ENCODE results near the gene NCK2. TPM values are rescaled to one million over a fixed set of nuclear protein-coding genes. Genes with fewer than 3 reads are reported as not detected.
"Not testable (repeated sequence)": the region's sequence is repeated elsewhere in the genome, so short reads cannot be mapped to it uniquely, and the experiment has no call there.

The NCK2 gene
- total RNA-seq, 1 experiment from 2014 or later: 75.4 TPM

DNA sequence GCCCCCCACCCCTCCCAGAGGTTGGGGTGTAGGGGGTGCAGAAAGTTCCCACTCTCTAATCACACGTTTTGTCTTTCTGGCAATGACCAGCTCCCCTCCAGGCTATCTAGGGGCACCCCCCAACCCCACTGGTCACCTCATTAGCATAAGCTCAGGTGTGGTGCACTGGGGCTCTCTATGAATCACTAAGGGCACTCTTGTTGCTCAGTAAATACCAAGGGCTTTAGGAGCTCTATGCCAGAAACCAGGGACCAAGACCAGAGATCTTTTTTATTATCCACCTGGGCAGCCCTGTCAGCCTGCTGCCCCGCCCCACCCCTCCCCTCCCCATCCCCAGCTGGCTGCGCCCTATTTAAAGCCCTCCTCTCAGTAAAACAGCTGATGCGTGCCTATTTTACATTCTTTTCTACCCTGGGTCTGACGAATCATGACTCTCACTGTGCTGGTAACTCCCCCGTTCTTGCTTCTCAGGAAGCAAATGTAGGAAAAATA lies 24.3 kb downstream of the NCK2 start:
- DNase-seq (ENCODE audit: low spot score): no peak
- Mint-ChIP-seq H3K27me3 (ENCODE audit: low read depth) (no peaks in the 10 kb centered on the region), H3K4me1 (peaks cover 75% of the 10 kb centered on the region), H3K27ac (0 out of 2 replicates have a peak overlapping the region, but pooled peaks have one; percentile 62), H3K4me3 (no peak overlapping the region), H3K9me3 (no peaks in the 10 kb centered on the region), H3K36me3 (0 out of 2 replicates have a peak, but pooled peaks cover 3% of the 10 kb centered on the region)
- TF ChIP-seq HMGA2 (CRISPR knock-in tag; IDR thresholded peaks at IDR 0.05): no peak
- no peak for TF ChIP-seq ZNF317 (CRISPR knock-in tag; IDR thresholded peaks at IDR 0.05; ENCODE audit: borderline replicate concordance, low read depth)
- TF ChIP-seq SP1 (CRISPR knock-in tag; conservative IDR thresholded peaks at IDR 0.05): no peak
- TF ChIP-seq, protein P1, sequence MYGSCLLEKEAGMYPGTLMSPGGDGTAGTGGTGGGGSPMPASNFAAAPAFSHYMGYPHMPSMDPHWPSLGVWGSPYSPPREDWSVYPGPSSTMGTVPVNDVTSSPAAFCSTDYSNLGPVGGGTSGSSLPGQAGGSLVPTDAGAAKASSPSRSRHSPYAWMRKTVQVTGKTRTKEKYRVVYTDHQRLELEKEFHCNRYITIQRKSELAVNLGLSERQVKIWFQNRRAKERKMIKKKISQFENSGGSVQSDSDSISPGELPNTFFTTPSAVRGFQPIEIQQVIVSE (CRISPR knock-in tag; IDR thresholded peaks at IDR 0.05; ENCODE audit: borderline replicate concordance): no peak
- POLR2A ChIA-PET: interaction anchor here (0.7 to 1.1 kb wide), 2 partner anchors 9 to 29 kb away, joined by 3 read pairs; no protein-coding TSS in a partner anchor
- ATAC-seq: peak; percentile 46
- CTCF ChIA-PET: interaction anchor here (0.7 to 1.6 kb wide), 7 partner anchors 13 to 192 kb away, joined by 3 to 8 read pairs (median 3); no protein-coding TSS in a partner anchor

DNA sequence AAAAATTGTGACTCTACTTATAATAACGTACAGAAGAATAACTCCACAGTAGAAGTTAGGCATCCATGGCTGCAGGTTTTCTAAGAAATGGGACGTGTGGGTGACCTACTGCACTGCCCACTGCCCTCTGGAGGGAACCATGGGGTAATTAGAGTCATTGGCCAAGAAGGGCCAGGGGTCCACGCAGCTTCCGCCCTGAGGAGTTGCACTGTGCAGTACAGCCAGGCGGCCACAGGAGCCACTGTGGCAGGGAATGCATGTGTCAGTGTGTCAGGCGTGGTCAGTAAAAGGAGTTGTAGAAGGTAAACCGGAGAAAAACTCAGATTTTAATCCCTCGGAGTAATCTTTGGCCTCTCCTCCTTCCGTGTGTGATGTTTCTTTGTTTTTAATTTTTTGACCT lies 24.8 kb downstream of the NCK2 start:
- Mint-ChIP-seq H3K27me3 (ENCODE audit: low read depth) (no peaks in the 10 kb centered on the region), H3K4me3 (no peak overlapping the region), H3K36me3 (0 out of 2 replicates have a peak, but pooled peaks cover 3% of the 10 kb centered on the region), H3K27ac (0 out of 2 replicates have a peak overlapping the region, but pooled peaks have one; percentile 62), H3K9me3 (no peaks in the 10 kb centered on the region), H3K4me1 (peaks cover 73% of the 10 kb centered on the region)
- POLR2A ChIA-PET: interaction anchor here (0.7 to 1.1 kb wide), 2 partner anchors 8 to 28 kb away, joined by 3 read pairs; no protein-coding TSS in a partner anchor
- CTCF ChIA-PET: interaction anchor here (0.7 to 1.6 kb wide), 7 partner anchors 13 to 193 kb away, joined by 3 to 8 read pairs (median 3); no protein-coding TSS in a partner anchor
- ATAC-seq (peak; percentile 79), DNase-seq (ENCODE audit: low spot score) (peak; percentile 36)
- TF ChIP-seq SP1 (CRISPR knock-in tag; conservative IDR thresholded peaks at IDR 0.05) (no peak), NFATC4 (CRISPR knock-in tag; IDR thresholded peaks at IDR 0.05) (no peak), ZNF263 (CRISPR knock-in tag; IDR thresholded peaks at IDR 0.05; ENCODE audit: low read depth) (no peak), NFE2L1 (CRISPR knock-in tag; IDR thresholded peaks at IDR 0.05) (no peak), EMX1 (CRISPR knock-in tag; IDR thresholded peaks at IDR 0.05) (no peak)
- TF ChIP-seq, protein P2, sequence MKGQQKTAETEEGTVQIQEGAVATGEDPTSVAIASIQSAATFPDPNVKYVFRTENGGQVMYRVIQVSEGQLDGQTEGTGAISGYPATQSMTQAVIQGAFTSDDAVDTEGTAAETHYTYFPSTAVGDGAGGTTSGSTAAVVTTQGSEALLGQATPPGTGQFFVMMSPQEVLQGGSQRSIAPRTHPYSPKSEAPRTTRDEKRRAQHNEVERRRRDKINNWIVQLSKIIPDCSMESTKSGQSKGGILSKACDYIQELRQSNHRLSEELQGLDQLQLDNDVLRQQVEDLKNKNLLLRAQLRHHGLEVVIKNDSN (CRISPR knock-in tag; IDR thresholded peaks at IDR 0.05): no peak
- TF ChIP-seq, protein P3, sequence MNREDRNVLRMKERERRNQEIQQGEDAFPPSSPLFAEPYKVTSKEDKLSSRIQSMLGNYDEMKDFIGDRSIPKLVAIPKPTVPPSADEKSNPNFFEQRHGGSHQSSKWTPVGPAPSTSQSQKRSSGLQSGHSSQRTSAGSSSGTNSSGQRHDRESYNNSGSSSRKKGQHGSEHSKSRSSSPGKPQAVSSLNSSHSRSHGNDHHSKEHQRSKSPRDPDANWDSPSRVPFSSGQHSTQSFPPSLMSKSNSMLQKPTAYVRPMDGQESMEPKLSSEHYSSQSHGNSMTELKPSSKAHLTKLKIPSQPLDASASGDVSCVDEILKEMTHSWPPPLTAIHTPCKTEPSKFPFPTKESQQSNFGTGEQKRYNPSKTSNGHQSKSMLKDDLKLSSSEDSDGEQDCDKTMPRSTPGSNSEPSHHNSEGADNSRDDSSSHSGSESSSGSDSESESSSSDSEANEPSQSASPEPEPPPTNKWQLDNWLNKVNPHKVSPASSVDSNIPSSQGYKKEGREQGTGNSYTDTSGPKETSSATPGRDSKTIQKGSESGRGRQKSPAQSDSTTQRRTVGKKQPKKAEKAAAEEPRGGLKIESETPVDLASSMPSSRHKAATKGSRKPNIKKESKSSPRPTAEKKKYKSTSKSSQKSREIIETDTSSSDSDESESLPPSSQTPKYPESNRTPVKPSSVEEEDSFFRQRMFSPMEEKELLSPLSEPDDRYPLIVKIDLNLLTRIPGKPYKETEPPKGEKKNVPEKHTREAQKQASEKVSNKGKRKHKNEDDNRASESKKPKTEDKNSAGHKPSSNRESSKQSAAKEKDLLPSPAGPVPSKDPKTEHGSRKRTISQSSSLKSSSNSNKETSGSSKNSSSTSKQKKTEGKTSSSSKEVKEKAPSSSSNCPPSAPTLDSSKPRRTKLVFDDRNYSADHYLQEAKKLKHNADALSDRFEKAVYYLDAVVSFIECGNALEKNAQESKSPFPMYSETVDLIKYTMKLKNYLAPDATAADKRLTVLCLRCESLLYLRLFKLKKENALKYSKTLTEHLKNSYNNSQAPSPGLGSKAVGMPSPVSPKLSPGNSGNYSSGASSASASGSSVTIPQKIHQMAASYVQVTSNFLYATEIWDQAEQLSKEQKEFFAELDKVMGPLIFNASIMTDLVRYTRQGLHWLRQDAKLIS (CRISPR knock-in tag; IDR thresholded peaks at IDR 0.05; ENCODE audit: borderline replicate concordance): no peak
- TF ChIP-seq, protein P4, sequence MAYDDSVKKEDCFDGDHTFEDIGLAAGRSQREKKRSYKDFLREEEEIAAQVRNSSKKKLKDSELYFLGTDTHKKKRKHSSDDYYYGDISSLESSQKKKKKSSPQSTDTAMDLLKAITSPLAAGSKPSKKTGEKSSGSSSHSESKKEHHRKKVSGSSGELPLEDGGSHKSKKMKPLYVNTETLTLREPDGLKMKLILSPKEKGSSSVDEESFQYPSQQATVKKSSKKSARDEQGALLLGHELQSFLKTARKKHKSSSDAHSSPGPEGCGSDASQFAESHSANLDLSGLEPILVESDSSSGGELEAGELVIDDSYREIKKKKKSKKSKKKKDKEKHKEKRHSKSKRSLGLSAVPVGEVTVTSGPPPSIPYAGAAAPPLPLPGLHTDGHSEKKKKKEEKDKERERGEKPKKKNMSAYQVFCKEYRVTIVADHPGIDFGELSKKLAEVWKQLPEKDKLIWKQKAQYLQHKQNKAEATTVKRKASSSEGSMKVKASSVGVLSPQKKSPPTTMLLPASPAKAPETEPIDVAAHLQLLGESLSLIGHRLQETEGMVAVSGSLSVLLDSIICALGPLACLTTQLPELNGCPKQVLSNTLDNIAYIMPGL (CRISPR knock-in tag; IDR thresholded peaks at IDR 0.05): no peak

DNA sequence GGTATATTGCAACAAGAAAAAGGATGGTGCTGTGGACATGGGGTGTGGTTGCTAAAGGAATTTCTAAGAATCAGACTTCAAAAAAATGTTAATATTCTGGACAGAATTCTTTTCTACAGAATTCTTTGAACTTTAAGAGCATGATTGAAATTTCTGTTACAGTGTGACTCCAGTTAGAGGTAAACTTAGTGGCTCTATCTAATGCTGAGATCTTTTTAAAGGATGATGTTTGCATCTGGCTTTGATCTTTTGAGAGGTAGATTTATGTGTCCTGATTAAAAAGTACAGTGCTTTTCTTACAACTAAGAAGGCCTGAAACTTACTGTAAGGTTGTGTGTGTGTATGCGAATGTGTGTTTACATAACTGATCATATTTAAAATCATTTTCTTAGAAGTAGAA lies 25.4 kb downstream of the NCK2 start:
- no peaks in the 10 kb centered on the region for H3K27me3 Mint-ChIP-seq (ENCODE audit: low read depth)
- no peak overlapping the region for H3K4me3 Mint-ChIP-seq
- no peak for TF ChIP-seq HMGA2 (CRISPR knock-in tag; IDR thresholded peaks at IDR 0.05)
- no peak for TF ChIP-seq TCF7 (CRISPR knock-in tag; IDR thresholded peaks at IDR 0.05; ENCODE audit: low read depth)
- TF ChIP-seq MYBL2 (CRISPR knock-in tag; IDR thresholded peaks at IDR 0.05): no peak
- TF ChIP-seq, protein P5, sequence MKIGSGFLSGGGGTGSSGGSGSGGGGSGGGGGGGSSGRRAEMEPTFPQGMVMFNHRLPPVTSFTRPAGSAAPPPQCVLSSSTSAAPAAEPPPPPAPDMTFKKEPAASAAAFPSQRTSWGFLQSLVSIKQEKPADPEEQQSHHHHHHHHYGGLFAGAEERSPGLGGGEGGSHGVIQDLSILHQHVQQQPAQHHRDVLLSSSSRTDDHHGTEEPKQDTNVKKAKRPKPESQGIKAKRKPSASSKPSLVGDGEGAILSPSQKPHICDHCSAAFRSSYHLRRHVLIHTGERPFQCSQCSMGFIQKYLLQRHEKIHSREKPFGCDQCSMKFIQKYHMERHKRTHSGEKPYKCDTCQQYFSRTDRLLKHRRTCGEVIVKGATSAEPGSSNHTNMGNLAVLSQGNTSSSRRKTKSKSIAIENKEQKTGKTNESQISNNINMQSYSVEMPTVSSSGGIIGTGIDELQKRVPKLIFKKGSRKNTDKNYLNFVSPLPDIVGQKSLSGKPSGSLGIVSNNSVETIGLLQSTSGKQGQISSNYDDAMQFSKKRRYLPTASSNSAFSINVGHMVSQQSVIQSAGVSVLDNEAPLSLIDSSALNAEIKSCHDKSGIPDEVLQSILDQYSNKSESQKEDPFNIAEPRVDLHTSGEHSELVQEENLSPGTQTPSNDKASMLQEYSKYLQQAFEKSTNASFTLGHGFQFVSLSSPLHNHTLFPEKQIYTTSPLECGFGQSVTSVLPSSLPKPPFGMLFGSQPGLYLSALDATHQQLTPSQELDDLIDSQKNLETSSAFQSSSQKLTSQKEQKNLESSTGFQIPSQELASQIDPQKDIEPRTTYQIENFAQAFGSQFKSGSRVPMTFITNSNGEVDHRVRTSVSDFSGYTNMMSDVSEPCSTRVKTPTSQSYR (CRISPR knock-in tag; IDR thresholded peaks at IDR 0.05): no peak
- ATAC-seq (no peak), DNase-seq (ENCODE audit: low spot score) (no peak)
- peaks cover 72% of the 10 kb centered on the region for H3K4me1 Mint-ChIP-seq
- H3K36me3 Mint-ChIP-seq: no peaks in the 10 kb centered on the region
- ChIA-PET CTCF (interaction anchor here (1.6 kb wide), 1 partner anchor 194 kb away, joined by 8 read pairs; no protein-coding TSS in a partner anchor), POLR2A (interaction anchor here (1.1 kb wide), 1 partner anchor 8 kb away, joined by 3 read pairs; no protein-coding TSS in a partner anchor)
- H3K27ac Mint-ChIP-seq: no peak overlapping the region
- no peaks in the 10 kb centered on the region for H3K9me3 Mint-ChIP-seq

DNA sequence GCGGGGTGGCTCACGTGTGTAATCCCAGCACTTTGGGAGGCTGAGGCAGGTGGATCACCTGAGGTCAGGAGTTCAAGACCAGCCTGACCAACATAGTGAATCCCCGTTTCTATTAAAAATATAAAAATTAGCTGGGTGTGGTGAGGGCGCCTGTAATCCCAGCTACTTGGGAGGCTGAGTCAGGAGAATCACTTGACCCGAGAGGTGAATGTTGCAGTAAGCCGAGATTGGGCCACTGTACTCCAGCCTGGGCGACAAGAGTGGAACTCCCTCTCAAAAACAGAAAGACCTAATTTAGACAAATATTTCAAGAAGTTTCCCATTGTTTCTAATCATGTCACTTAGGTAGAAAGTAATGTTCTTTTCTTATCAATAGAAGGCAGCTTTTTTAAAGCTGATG lies 26.6 kb downstream of the NCK2 start:
- H3K27me3 Mint-ChIP-seq (ENCODE audit: low read depth); DNase-seq (ENCODE audit: low spot score); H3K9me3 Mint-ChIP-seq; H3K27ac Mint-ChIP-seq; ATAC-seq; H3K36me3 Mint-ChIP-seq; H3K4me3 Mint-ChIP-seq; POLR2A ChIA-PET: not testable (repeated sequence)
- CTCF ChIA-PET: interaction anchor here (1.0 to 1.2 kb wide), 2 partner anchors 9 to 39 kb away, joined by 3 to 6 read pairs; no protein-coding TSS in a partner anchor
- H3K4me1 Mint-ChIP-seq: peaks cover 77% of the 10 kb centered on the region

Data from WTC11 (cell line).